Measurements from ENCODE around the gene DOK6. TPM values are rescaled to one million over a fixed set of nuclear protein-coding genes. Genes with fewer than 3 reads are reported as not detected.

DOK6 gene
- total RNA-seq, 1 donor from 2014 or later = 0.43 TPM

- no peak for TF ChIP-seq EZH2 (IDR thresholded peaks at IDR 0.05)
- TF ChIP-seq EZH2phosphoT487 (IDR thresholded peaks at IDR 0.05) = no peak
- no peak for TF ChIP-seq CTCF (IDR thresholded peaks at IDR 0.05)
- Mint-ChIP-seq H3K4me3 (no peak overlapping the region), H3K27ac (no peak overlapping the region), H3K27me3 (ENCODE audit: insufficient read depth, low read depth) (no peaks in the 10 kb centered on the region), H3K9me3 (peaks cover 36% of the 10 kb centered on the region), H3K4me1 (peaks cover 3% of the 10 kb centered on the region), H3K36me3 (peaks cover 22% of the 10 kb centered on the region)
- H3K4me1 ChIP-seq = peaks cover 7% of the 10 kb centered on the region
- H3K9ac ChIP-seq = no peak overlapping the region
- no peak overlapping the region for H3K4me2 ChIP-seq
- H3K36me3 ChIP-seq = no peaks in the 10 kb centered on the region
- no peaks in the 10 kb centered on the region for H3F3A ChIP-seq (ENCODE audit: low read depth)
- H4K20me1 ChIP-seq (ENCODE audit: low read depth) = no peaks in the 10 kb centered on the region
- no peaks in the 10 kb centered on the region for H3K27me3 ChIP-seq
- no peaks in the 10 kb centered on the region for H3K79me2 ChIP-seq (ENCODE audit: low read depth)
- H2AFZ ChIP-seq (replicated peaks) = no peak overlapping the region
- no peaks in the 10 kb centered on the region for H3K9me3 ChIP-seq (ENCODE audit: low read depth)
- DNase-seq (ENCODE audit: low spot score) = no peak
- H3K27ac ChIP-seq = no peak overlapping the region
- H3K4me3 ChIP-seq = no peak overlapping the region
Observed at GRCh38 chr18:69564602-69565001, 163.9 kb downstream of the DOK6 start.

- peak; percentile 25 for DNase-seq (ENCODE audit: low spot score)
- Histone ChIP-seq H3K27me3 (no peaks in the 10 kb centered on the region), H3K4me1 (no peaks in the 10 kb centered on the region), H2AFZ (replicated peaks) (no peak overlapping the region), H3K79me2 (ENCODE audit: low read depth) (no peaks in the 10 kb centered on the region), H3K4me2 (no peak overlapping the region), H3F3A (ENCODE audit: low read depth) (no peaks in the 10 kb centered on the region), H3K9ac (no peak overlapping the region), H3K27ac (no peak overlapping the region), H3K9me3 (ENCODE audit: low read depth) (no peaks in the 10 kb centered on the region), H3K36me3 (no peaks in the 10 kb centered on the region), H4K20me1 (ENCODE audit: low read depth) (no peaks in the 10 kb centered on the region), H3K4me3 (no peak overlapping the region)
- TF ChIP-seq CTCF (IDR thresholded peaks at IDR 0.05) = no peak
- TF ChIP-seq EZH2 (IDR thresholded peaks at IDR 0.05) = no peak
- Mint-ChIP-seq H3K9me3 (peaks cover 27% of the 10 kb centered on the region), H3K4me1 (no peaks in the 10 kb centered on the region), H3K4me3 (no peak overlapping the region), H3K27me3 (ENCODE audit: insufficient read depth, low read depth) (no peaks in the 10 kb centered on the region), H3K27ac (no peak overlapping the region), H3K36me3 (peaks cover 22% of the 10 kb centered on the region)
Observed at GRCh38 chr18:69567813-69568488, 167.3 kb downstream of the DOK6 start.

GRCh38 chr18:69569133-69569532 is 168.4 kb downstream of the DOK6 start:
- Histone ChIP-seq H2AFZ (replicated peaks) (no peak overlapping the region), H3F3A (ENCODE audit: low read depth) (no peaks in the 10 kb centered on the region), H3K79me2 (ENCODE audit: low read depth) (no peaks in the 10 kb centered on the region), H3K9me3 (ENCODE audit: low read depth) (no peaks in the 10 kb centered on the region), H4K20me1 (ENCODE audit: low read depth) (no peaks in the 10 kb centered on the region), H3K4me3 (no peak overlapping the region), H3K9ac (no peak overlapping the region), H3K27ac (no peak overlapping the region), H3K36me3 (no peaks in the 10 kb centered on the region), H3K4me1 (no peaks in the 10 kb centered on the region), H3K4me2 (no peak overlapping the region), H3K27me3 (no peaks in the 10 kb centered on the region)
- Mint-ChIP-seq H3K27ac (no peak overlapping the region), H3K4me1 (no peaks in the 10 kb centered on the region), H3K36me3 (peaks cover 22% of the 10 kb centered on the region), H3K4me3 (no peak overlapping the region), H3K27me3 (ENCODE audit: insufficient read depth, low read depth) (no peaks in the 10 kb centered on the region), H3K9me3 (peaks cover 27% of the 10 kb centered on the region)
- DNase-seq (ENCODE audit: low spot score) = no peak
- TF ChIP-seq CTCF (IDR thresholded peaks at IDR 0.05) (no peak), EZH2 (IDR thresholded peaks at IDR 0.05) (no peak), EZH2phosphoT487 (IDR thresholded peaks at IDR 0.05) (no peak)
